G401 (cell line): Measurements from ENCODE around the gene FSD1L. TPM values are rescaled to one million over a fixed set of nuclear protein-coding genes. Genes with fewer than 3 reads are reported as not detected.
"Not testable (repeated sequence)": the region's sequence is repeated elsewhere in the genome, so short reads cannot be mapped to it uniquely, and the experiment has no call there.

ENCODE experiments used
- DNase-seq: peaks from one replicate; pipeline ENCODE4 v3.0.0-alpha.2; 2015; ENCODE audit warnings: low spot score
- in situ Hi-C: cut with HindIII; loops from 2 replicates; pipeline ENCODE4 v1.10.0; 2016; ENCODE audit warnings: low sequenced_read_pairs, mixed read lengths
- total RNA-seq: library from RNA; depleted of rRNA; stranded (reverse); fragments of >200 nt; shearing (Covaris generic); gene quantifications from 2 replicates; pipeline ENCODE4 v1.2.3, GENCODE V29; 2014

Gene FSD1L
- total RNA-seq, 1 experiment from 2014 or later: 22.1 TPM

- in situ Hi-C loops: no loop called here
- DNase-seq: no peak
Measured at GRCh38 chr9:105466898-105467455, 19.1 kb downstream of the FSD1L start.

GRCh38 chr9:105468875-105469274 lies 21.0 kb downstream of the FSD1L start:
- in situ Hi-C loops: no loop called here
- DNase-seq: no peak

- no peak for DNase-seq
- in situ Hi-C loops: no loop called here
Measured at GRCh38 chr9:105473221-105473620, 25.4 kb downstream of the FSD1L start.

GRCh38 chr9:105475302-105475701 lies 27.5 kb downstream of the FSD1L start:
- in situ Hi-C loops: no loop called here
- peak; percentile 32 for DNase-seq

- no peak for DNase-seq
- in situ Hi-C loops: no loop called here
Measured at GRCh38 chr9:105479846-105480245, 32.0 kb downstream of the FSD1L start.

GRCh38 chr9:105483618-105484017 lies 35.8 kb downstream of the FSD1L start:
- in situ Hi-C loops: no loop called here
- DNase-seq: no peak

GRCh38 chr9:105484226-105484625 lies 36.4 kb downstream of the FSD1L start:
- no peak for DNase-seq
- in situ Hi-C loops: no loop called here

GRCh38 chr9:105485131-105485530 lies 37.3 kb downstream of the FSD1L start:
- in situ Hi-C loops: no loop called here
- DNase-seq: no peak

- in situ Hi-C loops: no loop called here
- no peak for DNase-seq
Measured at GRCh38 chr9:105496826-105497225, 49.0 kb downstream of the FSD1L start.

- in situ Hi-C loops: no loop called here
- no peak for DNase-seq
Measured at GRCh38 chr9:105497704-105498103, 49.9 kb downstream of the FSD1L start.

- DNase-seq: no peak
- in situ Hi-C loops: no loop called here
Measured at GRCh38 chr9:105500108-105500766, 52.4 kb downstream of the FSD1L start.

GRCh38 chr9:105501414-105501813 lies 53.6 kb downstream of the FSD1L start:
- in situ Hi-C loops: no loop called here

GRCh38 chr9:105502276-105502675 lies 54.4 kb downstream of the FSD1L start:
- DNase-seq: no peak
- in situ Hi-C loops: no loop called here

More at GRCh38 chr9:105501414-105501813, 53.6 kb downstream of the FSD1L start:
- DNase-seq: no peak

- no peak for DNase-seq
- in situ Hi-C loops: no loop called here
Measured at GRCh38 chr9:105503881-105504280, 56.0 kb downstream of the FSD1L start.

- in situ Hi-C loops: no loop called here
Measured at GRCh38 chr9:105507096-105507790, 59.4 kb downstream of the FSD1L start.

GRCh38 chr9:105508530-105508929 lies 60.7 kb downstream of the FSD1L start:
- in situ Hi-C loops: no loop called here
- no peak for DNase-seq

More at GRCh38 chr9:105507096-105507790, 59.4 kb downstream of the FSD1L start:
- no peak for DNase-seq

GRCh38 chr9:105510024-105510423 lies 62.2 kb downstream of the FSD1L start:
- DNase-seq: no peak
- in situ Hi-C loops: no loop called here

- no peak for DNase-seq
- in situ Hi-C loops: no loop called here
Measured at GRCh38 chr9:105511446-105511845, 63.6 kb downstream of the FSD1L start.

GRCh38 chr9:105515811-105516413 lies 68.1 kb downstream of the FSD1L start:
- DNase-seq: no peak
- in situ Hi-C loops: no loop called here

- DNase-seq: peak; percentile 15
- in situ Hi-C loops: not testable (repeated sequence)
Measured at GRCh38 chr9:105519710-105520369, 72.0 kb downstream of the FSD1L start.
